Natural killer cell treated with Interleukin-12 subunit alpha and Interleukin-12 subunit beta and Interleukin-15 and Interleukin-18, amount 100 ng/mL, for 72 hours (primary cell): ENCODE results near the gene FAM20C. TPM values are rescaled to one million over a fixed set of nuclear protein-coding genes. Genes with fewer than 3 reads are reported as not detected.

Experiments
- ATAC-seq, 2 donors: fragments of 150-1000 bp; cut with Tn5 transposase in 1 of 2; sonication (Bioruptor Pico), chemical (Tn5 transposase) in 1 of 2; 2 replicates each; pipeline ENCODE4 v1.10.0; 2021
- DNase-seq: peaks from one replicate; pipeline ENCODE4 v3.0.0; 2022; ENCODE audit warnings: low spot score
- H3K27ac Mint-ChIP-seq, 2 donors: 1 replicate in 1 of 2; 2 replicates in 1 of 2; pipeline ENCODE4 v1.8.0; 2022; ENCODE audit warnings: mixed read lengths in 2 of 2, mild to moderate bottlenecking in 1 of 2, moderate library complexity in 1 of 2
- H3K27me3 Mint-ChIP-seq, 2 donors: 1 replicate in 1 of 2; 2 replicates in 1 of 2; pipeline ENCODE4 v1.8.0; 2022; ENCODE audit warnings: mixed read lengths in 2 of 2
- H3K36me3 Mint-ChIP-seq: one replicate; pipeline ENCODE4 v1.8.0; 2022; ENCODE audit warnings: mixed read lengths
- H3K4me1 Mint-ChIP-seq, 2 donors: 1 replicate in 1 of 2; 2 replicates in 1 of 2; pipeline ENCODE4 v1.8.0; 2022; ENCODE audit warnings: low read depth in 2 of 2, mixed read lengths in 2 of 2, mild to moderate bottlenecking in 1 of 2
- H3K4me3 Mint-ChIP-seq: one replicate; pipeline ENCODE4 v1.8.0; 2022; ENCODE audit warnings: mixed read lengths
- H3K9me3 Mint-ChIP-seq: 2 replicates; pipeline ENCODE4 v1.8.0; 2022; ENCODE audit warnings: mixed read lengths
- total RNA-seq, 2 donors: library from RNA; stranded (reverse); gene quantifications; one replicate each; pipeline ENCODE4 v1.2.3, GENCODE V29; 2022

The FAM20C gene
- total RNA-seq, 2 donors from 2014 or later: 0.62 to 0.98 TPM

DNA sequence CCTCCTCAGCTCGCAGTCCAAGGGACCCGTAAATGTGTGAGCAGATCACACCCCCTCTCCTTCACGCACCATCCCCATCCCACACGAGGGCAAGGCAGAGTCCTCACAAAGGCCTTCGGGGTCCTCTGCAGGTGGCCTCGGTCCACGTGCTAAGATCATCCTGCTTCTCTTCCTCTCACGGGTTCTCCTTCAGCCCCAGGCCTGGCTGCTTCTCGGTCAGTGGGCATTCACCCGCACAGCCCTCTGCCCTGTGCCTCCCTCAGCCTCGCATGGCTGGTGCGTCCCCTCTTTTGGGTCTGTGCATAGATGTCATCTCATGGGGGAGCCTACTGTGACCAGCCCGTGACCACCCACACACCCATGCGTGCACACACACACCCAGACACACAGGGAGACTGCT, 80.3 kb downstream of the FAM20C start:
- no peaks in the 10 kb centered on the region for H3K4me1 Mint-ChIP-seq
- no peak overlapping the region for H3K27ac Mint-ChIP-seq
- H3K4me3 Mint-ChIP-seq: no peak overlapping the region
- peak in 1 of 2 donors; percentile 46 for ATAC-seq
- no peak for DNase-seq
- H3K9me3 Mint-ChIP-seq: peaks cover 4% of the 10 kb centered on the region
- no peaks in the 10 kb centered on the region for H3K36me3 Mint-ChIP-seq
- H3K27me3 Mint-ChIP-seq: peaks cover 10 to 13% of the 10 kb centered on the region in 2 donors

GRCh38 chr7:273327-273726, 81.0 kb downstream of the FAM20C start:
- H3K9me3 Mint-ChIP-seq: peaks cover 4% of the 10 kb centered on the region
- no peaks in the 10 kb centered on the region for H3K4me1 Mint-ChIP-seq
- no peak for DNase-seq
- H3K27ac Mint-ChIP-seq: no peak overlapping the region
- peaks cover 10 to 16% of the 10 kb centered on the region in 2 donors for H3K27me3 Mint-ChIP-seq
- no peaks in the 10 kb centered on the region for H3K36me3 Mint-ChIP-seq
- ATAC-seq: no peak
- H3K4me3 Mint-ChIP-seq: no peak overlapping the region

GRCh38 chr7:274266-274665, 81.9 kb downstream of the FAM20C start:
- no peaks in the 10 kb centered on the region for H3K4me1 Mint-ChIP-seq
- peaks cover 10 to 16% of the 10 kb centered on the region in 2 donors for H3K27me3 Mint-ChIP-seq
- no peak for DNase-seq
- H3K27ac Mint-ChIP-seq: peak overlapping the region in 1 of 2 donors; percentile 35
- no peak overlapping the region for H3K4me3 Mint-ChIP-seq
- peaks cover 4% of the 10 kb centered on the region for H3K9me3 Mint-ChIP-seq
- no peaks in the 10 kb centered on the region for H3K36me3 Mint-ChIP-seq
- no peak for ATAC-seq

GRCh38 chr7:276230-276835, 84.0 kb downstream of the FAM20C start:
- Mint-ChIP-seq H3K27ac (no peak overlapping the region), H3K27me3 (peaks cover 18 to 20% of the 10 kb centered on the region in 2 donors), H3K9me3 (peaks cover 4% of the 10 kb centered on the region), H3K4me1 (no peaks in the 10 kb centered on the region), H3K4me3 (no peak overlapping the region), H3K36me3 (no peaks in the 10 kb centered on the region)
- DNase-seq (peak; percentile 12), ATAC-seq (peak; percentile 15 to 28)

DNA sequence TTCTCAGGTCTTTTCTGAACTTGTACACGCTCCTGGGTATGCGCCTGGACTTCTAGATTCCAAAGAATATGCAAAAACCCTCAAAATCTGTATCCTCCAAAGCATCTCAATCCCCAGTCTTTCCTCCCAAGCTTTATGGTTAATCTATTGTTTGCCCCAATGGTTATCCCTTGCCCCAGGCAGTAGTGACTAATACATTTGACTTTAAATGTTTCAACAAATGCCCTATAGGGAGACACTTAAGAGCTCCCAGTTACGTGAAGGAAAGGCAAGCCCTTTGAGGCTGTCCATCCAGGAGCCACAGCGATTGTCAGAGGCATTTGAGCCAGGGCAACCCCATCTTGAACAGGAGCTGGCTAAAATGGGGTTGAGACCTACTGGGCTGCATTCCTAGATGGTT, 84.9 kb downstream of the FAM20C start:
- H3K27ac Mint-ChIP-seq: no peak overlapping the region

DNA sequence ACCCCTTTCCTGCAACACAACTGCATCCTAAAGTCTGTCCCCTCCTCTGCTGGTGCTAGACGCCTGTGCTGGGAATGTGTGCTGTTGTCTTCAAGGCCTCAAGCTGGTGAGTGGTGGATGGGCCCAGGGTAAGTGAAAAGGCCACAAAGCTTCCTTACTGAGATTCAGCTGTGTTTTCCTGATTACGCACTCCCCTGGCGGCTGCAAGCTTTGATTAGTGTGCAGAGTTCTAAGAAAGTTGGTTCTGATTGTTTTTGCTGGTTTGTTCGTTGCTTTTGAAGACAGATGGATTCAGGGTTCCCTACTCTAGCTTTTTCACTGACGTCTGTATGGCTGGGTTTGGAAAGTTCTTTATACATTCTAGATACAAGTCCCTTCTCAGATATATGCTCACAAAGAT, 85.7 kb downstream of the FAM20C start:
- peaks cover 4% of the 10 kb centered on the region for H3K9me3 Mint-ChIP-seq
- no peak overlapping the region for H3K4me3 Mint-ChIP-seq

More for the DNA sequence above, 84.9 kb downstream of the FAM20C start:
- Mint-ChIP-seq H3K27me3 (peaks cover 21 to 24% of the 10 kb centered on the region in 2 donors), H3K4me1 (no peaks in the 10 kb centered on the region), H3K9me3 (peaks cover 4% of the 10 kb centered on the region), H3K4me3 (no peak overlapping the region), H3K36me3 (no peaks in the 10 kb centered on the region)
- ATAC-seq: no peak
- DNase-seq: peak; percentile 39

GRCh38 chr7:279821-280220, 87.5 kb downstream of the FAM20C start:
- DNase-seq (no peak), ATAC-seq (no peak)
- H3K4me1 Mint-ChIP-seq: no peaks in the 10 kb centered on the region
- H3K36me3 Mint-ChIP-seq: no peaks in the 10 kb centered on the region
- H3K27ac Mint-ChIP-seq: no peak overlapping the region
- no peak overlapping the region for H3K4me3 Mint-ChIP-seq
- H3K27me3 Mint-ChIP-seq: peaks cover 13 to 20% of the 10 kb centered on the region in 2 donors
- no peaks in the 10 kb centered on the region for H3K9me3 Mint-ChIP-seq

More for the DNA sequence above, 85.7 kb downstream of the FAM20C start:
- Mint-ChIP-seq H3K4me1 (no peaks in the 10 kb centered on the region), H3K27ac (no peak overlapping the region), H3K27me3 (peaks cover 21 to 24% of the 10 kb centered on the region in 2 donors), H3K36me3 (no peaks in the 10 kb centered on the region)
- DNase-seq: peak; percentile 18
- no peak for ATAC-seq

DNA sequence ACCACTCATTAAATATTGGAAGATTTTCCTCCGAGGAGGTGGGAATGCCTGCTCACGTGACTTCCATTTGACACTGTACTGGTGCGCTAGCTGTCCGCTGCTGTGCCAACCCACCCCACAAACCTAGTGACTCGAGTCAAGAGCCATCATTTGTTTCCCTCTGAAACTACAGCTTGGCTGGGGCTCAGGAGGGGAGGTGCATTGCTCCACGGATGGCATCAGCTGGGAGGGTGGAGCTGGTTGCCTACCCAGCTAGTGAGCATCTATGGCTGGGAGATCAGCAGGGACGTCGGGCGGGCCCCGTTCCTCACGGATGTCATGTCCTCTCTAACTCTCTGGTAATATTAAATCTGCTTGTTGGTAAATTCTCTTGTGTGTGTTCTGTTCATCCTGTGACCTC, 88.1 kb downstream of the FAM20C start:
- peaks cover 13 to 14% of the 10 kb centered on the region in 2 donors for H3K27me3 Mint-ChIP-seq
- no peaks in the 10 kb centered on the region for H3K9me3 Mint-ChIP-seq
- ATAC-seq (no peak), DNase-seq (no peak)
- no peaks in the 10 kb centered on the region for H3K4me1 Mint-ChIP-seq
- H3K27ac Mint-ChIP-seq: no peak overlapping the region
- no peaks in the 10 kb centered on the region for H3K36me3 Mint-ChIP-seq
- no peak overlapping the region for H3K4me3 Mint-ChIP-seq

GRCh38 chr7:281637-282036, 89.3 kb downstream of the FAM20C start:
- ATAC-seq: no peak
- H3K27me3 Mint-ChIP-seq: peaks cover 13 to 16% of the 10 kb centered on the region in 2 donors
- H3K4me1 Mint-ChIP-seq: no peaks in the 10 kb centered on the region
- no peak for DNase-seq
- H3K27ac Mint-ChIP-seq: no peak overlapping the region
- H3K4me3 Mint-ChIP-seq: no peak overlapping the region
- no peaks in the 10 kb centered on the region for H3K9me3 Mint-ChIP-seq
- no peaks in the 10 kb centered on the region for H3K36me3 Mint-ChIP-seq

GRCh38 chr7:282621-283020, 90.2 kb downstream of the FAM20C start:
- Mint-ChIP-seq H3K27ac (no peak overlapping the region), H3K27me3 (peaks cover 16 to 20% of the 10 kb centered on the region in 2 donors)
- ATAC-seq: no peak

DNA sequence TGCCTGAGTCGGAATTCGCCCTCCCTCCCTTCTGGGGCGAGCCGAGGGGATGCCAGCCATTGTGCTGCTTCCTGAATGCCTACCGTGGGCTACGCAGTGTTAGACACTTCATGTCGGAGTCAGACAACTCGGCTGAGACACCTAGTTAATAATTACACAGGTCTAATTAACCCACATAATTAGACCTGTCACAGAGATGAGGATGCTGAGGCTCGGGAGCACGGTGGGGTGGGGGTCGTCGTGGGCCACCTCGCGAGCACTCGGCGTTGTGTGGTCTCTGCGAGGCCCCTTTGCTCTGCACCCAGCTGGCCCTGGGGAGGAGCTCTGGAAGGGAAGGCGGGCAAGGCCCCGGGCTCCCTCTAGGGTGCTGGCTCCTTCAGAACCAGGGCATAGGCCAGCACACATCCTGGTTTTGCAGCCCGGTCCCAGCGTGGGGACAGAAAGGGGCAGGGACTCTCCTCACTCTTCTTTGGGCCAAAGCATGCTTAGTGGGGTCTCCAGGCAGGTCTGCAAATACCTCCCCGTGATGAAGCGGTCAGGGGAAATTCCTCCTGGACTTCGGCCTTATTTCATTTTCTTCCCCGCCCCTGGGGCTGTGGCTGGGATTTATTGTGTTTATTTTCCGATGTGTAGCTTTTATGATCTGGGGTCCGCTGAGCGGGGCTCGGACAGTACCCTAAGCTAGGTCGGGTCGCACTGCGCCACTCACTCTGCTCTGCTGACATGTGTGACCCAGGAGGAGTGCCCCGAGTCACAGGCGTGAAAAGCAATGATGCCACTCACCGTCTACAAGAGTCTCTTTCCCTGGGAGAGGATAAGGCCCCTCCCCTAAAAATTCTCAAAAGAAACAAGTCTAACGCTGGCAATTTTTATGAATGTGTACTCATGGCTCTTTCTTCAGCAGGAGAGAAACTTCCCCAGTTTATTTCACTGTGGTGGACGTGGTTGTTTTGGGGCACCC, 92.7 kb downstream of the FAM20C start:
- no peak for DNase-seq
- Mint-ChIP-seq H3K36me3 (no peaks in the 10 kb centered on the region), H3K27me3 (peaks cover 18 to 26% of the 10 kb centered on the region in 2 donors), H3K4me3 (no peak overlapping the region), H3K9me3 (no peaks in the 10 kb centered on the region), H3K4me1 (no peaks in the 10 kb centered on the region), H3K27ac (no peak overlapping the region)
- no peak for ATAC-seq

More at GRCh38 chr7:282621-283020, 90.2 kb downstream of the FAM20C start:
- H3K4me3 Mint-ChIP-seq: no peak overlapping the region
- H3K36me3 Mint-ChIP-seq: no peaks in the 10 kb centered on the region
- no peak for DNase-seq
- H3K4me1 Mint-ChIP-seq: no peaks in the 10 kb centered on the region
- no peaks in the 10 kb centered on the region for H3K9me3 Mint-ChIP-seq

- no peak for ATAC-seq
- Mint-ChIP-seq H3K9me3 (no peaks in the 10 kb centered on the region), H3K4me3 (no peak overlapping the region), H3K4me1 (no peaks in the 10 kb centered on the region), H3K27ac (no peak overlapping the region), H3K36me3 (no peaks in the 10 kb centered on the region), H3K27me3 (peaks cover 16 to 21% of the 10 kb centered on the region in 2 donors)
- DNase-seq: no peak
Observed at GRCh38 chr7:285731-286130, 93.4 kb downstream of the FAM20C start.

GRCh38 chr7:286266-286665, 93.9 kb downstream of the FAM20C start:
- Mint-ChIP-seq H3K4me3 (no peak overlapping the region), H3K4me1 (no peaks in the 10 kb centered on the region), H3K9me3 (no peaks in the 10 kb centered on the region), H3K27me3 (peaks cover 16 to 17% of the 10 kb centered on the region in 2 donors), H3K27ac (no peak overlapping the region), H3K36me3 (no peaks in the 10 kb centered on the region)
- no peak for DNase-seq
- ATAC-seq: no peak

DNA sequence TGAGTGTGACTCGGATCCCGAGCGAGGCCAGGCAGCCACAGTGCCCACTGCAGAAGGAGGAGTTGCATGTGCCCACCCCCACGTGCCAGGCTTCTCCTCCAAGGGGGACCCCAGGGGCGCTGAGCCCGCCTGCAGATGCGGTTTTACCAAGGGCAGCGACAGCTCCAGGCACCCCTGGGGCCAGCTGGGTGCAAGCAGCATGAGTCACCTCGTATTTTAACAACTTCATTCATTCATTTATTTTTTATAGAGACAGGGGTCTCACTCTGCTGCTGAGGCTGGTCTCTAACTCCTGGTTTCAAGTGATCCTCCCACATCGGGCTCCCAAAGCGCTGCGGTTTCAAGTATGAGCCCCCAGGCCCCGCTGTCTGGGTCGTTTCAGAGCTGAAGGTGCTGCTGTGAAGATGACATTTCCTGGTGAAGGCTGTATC, 96.3 kb downstream of the FAM20C start:
- ATAC-seq: no peak
- Mint-ChIP-seq H3K27ac (no peak overlapping the region), H3K4me1 (no peaks in the 10 kb centered on the region), H3K27me3 (peaks cover 17 to 20% of the 10 kb centered on the region in 2 donors), H3K9me3 (no peaks in the 10 kb centered on the region), H3K36me3 (no peaks in the 10 kb centered on the region), H3K4me3 (no peak overlapping the region)
- no peak for DNase-seq
